Stimulated activated CD4-positive, alpha-beta T cell treated with anti-CD3 and anti-CD28 coated beads, Interleukin-2, amount 100 ng/mL, for 24 hours (primary cell): ENCODE results near the gene PEX7.
"Not testable (repeated sequence)": the region's sequence is repeated elsewhere in the genome, so short reads cannot be mapped to it uniquely, and the experiment has no call there.

Source experiments
- DNase-seq, 2 donors: peaks; one replicate each; pipeline ENCODE4 v3.0.0-alpha.2; 2020

PEX7 gene

DNA sequence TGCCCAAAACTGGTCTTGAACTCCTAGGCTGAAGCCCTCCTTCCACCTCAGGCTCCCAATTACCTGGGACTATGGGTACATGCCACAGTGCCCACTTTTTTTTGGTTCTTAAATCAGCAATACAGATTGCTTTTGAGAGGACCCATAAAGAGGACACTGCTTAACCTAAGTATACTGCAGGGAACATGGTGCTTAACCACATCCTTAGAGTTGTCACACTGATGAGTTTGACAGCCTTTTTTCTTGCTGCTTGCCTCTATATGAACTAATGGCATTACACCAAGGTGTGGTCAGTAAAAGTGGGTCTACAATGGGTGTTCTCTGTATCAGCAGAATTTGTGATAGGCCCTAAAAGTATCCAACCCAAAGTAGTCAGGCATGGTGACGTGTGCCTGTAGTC lies 92.6 kb downstream of the PEX7 start:
- no peak for DNase-seq

DNA sequence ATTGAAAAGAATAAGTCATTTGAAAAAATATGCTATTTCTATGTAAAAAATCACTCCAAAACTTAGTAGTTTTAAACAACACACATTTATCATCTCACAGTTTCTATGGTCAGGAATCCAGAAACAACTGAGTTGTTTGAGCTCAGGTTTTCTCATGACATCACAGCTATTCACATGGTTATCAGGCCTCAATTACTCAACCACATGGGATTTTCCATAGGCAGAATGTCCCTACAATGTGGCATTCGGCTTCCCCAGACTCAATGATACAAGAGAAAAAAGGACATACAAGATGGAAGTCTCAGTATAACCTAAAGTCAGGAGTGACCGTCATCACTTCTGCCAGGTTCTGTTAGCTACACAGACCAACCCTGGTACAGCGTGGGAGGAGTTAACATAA lies 96.3 kb downstream of the PEX7 start:
- no peak for DNase-seq

DNA sequence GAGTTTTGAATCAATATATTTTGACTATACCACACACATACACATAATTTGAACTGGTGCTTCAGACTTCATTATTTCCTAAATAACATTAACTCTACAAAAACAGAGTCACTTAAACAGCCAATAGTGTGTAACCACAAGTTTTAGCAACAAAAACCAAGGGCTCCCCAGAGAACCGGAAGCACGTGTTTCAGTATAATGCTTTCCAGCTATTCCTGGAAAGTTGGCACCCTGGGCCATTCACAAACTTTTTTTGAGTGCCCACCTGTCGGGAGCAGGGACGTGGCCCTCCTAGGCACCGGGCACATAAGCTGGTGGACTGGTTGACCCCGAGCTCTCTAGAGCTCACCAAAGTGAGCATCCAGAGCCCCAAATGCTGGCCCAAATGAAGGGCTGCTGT lies 97.8 kb downstream of the PEX7 start:
- DNase-seq, result no peak

DNA sequence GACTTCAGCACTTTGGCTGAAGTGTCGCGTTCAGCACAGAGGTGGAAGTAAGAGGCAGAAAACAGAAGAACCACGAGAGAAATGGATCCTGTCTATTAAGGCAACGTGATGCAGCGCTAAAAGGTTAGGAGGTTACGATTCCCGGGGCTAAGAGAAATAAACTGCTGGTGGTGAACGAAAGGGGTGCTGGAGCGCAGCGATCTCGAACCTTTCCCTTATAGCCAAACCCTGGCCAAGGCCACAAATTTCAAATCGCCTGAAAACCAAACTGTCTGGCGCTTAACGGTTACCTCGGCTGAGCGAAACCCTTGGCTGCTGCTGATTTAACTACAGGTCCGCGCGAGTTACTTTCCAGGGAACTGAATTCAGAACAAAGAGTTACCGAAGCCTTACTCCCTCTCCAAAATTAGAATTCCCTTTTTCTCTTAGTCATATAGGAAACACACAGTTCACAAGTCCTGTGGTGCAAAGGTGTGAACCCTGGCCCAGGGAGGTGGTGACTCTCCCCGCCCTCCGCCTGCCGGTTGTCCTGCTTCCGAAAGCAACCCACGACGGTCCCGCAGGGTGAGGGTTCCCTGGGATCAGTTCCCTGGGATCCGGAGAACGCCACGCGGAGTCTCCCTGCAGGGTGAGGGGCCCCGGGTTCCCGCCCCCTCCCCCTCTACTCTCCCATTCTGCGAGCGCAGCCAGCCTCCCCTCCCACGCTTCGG lies 98.4 kb downstream of the PEX7 start:
- peak in 1 of 2 donors; percentile 40 for DNase-seq

DNA sequence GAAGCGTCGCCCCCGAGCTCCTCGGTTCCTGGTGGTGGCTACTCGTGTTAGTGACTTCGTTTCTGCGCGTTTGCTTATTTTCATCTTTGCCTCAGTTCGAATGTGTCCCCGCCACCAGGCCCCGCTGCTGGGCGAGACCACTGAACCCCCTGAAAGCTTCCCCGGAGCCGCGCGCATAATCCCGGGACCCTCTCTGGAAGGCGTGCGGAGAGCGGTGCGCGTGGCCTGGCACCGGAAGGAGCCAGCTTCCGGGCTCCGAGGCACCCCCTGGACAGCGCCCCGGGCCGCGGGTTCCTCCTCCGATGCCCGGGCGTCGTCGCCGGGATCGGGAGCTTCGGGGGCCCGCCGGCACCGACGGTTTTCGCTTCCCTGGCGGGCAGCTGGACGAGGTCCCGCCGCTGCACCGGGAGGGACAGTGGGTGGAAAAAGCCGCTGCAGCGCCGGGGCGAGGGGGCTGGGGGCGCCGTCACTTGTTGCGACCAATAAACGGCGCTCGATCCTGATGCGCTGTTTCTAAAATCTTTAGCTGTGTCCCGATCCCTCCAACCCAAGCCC lies 99.1 kb downstream of the PEX7 start:
- peak in 1 of 2 donors; percentile 15 for DNase-seq

DNA sequence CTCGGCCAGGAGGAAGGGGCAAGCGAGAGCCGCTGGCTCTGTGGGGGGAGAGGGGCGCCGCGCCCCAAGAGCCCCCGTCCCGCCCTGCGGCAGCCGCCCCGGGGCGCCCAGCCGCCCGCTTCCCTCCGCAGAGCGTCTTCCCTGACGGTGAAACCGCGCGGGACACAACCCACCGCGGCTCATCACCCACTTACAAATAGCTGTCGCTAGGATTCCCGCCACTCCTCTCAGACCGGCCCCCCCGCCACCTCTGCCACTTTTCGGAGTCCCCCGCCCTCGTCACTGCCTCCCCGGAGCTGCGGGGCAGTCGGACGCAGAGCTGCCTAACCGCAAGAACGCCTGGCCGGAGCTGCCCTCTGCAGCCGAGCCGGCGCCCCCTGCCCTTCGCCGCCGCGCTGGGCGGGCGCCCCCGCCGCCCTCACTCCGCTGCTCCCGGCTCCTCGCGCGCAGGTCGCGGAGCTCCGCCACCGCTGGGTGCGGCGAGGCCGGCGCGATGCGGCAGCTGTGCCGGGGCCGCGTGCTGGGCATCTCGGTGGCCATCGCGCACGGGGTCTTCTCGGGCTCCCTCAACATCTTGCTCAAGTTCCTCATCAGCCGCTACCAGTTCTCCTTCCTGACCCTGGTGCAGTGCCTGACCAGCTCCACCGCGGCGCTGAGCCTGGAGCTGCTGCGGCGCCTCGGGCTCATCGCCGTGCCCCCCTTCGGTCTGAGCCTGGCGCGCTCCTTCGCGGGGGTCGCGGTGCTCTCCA lies 99.7 kb downstream of the PEX7 start, which contains the start of gene SLC35D3:
SLC35D3 (plus strand) TSS at position 366 of the 749 bp plus-strand sequence; CDS start at position 494, 128 bp downstream.
- DNase-seq, result peak in 1 of 2 donors; percentile 31

DNA sequence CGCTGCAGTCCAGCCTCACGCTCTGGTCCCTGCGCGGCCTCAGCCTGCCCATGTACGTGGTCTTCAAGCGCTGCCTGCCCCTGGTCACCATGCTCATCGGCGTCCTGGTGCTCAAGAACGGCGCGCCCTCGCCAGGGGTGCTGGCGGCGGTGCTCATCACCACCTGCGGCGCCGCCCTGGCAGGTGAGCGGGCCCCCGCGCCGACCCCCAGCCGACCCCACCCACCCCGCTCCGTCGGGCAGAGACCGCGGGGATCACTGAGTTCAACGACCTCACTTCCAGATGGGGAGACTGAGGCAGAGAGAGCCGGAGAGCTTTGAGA lies 100.3 kb downstream of the PEX7 start:
- DNase-seq, result peak in 1 of 2 donors; percentile 26

DNA sequence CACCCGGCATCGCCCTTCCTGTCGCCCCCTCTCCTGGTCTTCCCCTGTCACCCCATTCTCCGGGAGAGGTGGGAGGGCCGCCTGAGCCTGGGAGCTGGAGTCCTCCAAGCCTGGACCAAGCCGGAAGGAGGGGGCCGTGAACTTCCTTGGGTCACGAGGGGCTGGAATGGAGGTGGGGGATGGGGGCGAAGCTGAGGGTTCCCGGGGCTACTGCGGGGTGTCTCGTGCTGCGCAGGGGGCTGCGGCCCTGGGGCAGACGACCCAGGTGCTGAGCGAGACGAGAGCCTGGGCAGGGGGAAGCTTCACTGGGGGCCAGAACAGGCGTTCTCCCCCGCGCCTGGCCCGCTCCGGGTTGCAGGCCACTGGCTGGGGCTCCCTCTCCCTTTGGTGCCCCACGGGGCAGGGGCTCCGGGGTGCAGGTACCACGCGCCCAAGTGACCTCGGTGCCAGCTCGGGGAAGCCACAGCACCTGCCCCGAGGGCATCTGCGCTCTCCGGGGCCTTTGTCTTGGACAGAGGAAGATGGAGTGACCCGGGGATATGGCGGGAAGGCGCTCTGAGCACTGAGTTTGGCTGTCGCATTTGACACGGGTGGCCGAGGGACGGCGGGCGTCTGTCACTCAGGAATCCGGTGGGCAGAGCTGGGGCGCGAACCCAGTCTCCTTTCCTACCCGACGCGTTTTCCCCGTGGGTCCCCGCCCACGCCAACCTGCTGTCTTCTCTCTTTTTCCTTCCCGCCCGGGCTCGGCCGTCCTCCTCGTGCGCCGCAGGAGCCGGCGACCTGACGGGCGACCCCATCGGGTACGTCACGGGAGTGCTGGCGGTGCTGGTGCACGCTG lies 100.9 kb downstream of the PEX7 start:
- peak in 1 of 2 donors; percentile 35 for DNase-seq

DNA sequence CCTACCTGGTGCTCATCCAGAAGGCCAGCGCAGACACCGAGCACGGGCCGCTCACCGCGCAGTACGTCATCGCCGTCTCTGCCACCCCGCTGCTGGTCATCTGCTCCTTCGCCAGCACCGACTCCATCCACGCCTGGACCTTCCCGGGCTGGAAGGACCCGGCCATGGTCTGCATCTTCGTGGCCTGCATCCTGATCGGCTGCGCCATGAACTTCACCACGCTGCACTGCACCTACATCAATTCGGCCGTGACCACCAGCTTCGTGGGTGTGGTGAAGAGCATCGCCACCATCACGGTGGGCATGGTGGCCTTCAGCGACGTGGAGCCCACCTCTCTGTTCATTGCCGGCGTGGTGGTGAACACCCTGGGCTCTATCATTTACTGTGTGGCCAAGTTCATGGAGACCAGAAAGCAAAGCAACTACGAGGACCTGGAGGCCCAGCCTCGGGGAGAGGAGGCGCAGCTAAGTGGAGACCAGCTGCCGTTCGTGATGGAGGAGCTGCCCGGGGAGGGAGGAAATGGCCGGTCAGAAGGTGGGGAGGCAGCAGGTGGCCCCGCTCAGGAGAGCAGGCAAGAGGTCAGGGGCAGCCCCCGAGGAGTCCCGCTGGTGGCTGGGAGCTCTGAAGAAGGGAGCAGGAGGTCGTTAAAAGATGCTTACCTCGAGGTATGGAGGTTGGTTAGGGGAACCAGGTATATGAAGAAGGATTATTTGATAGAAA lies 101.7 kb downstream of the PEX7 start:
- DNase-seq, result no peak

DNA sequence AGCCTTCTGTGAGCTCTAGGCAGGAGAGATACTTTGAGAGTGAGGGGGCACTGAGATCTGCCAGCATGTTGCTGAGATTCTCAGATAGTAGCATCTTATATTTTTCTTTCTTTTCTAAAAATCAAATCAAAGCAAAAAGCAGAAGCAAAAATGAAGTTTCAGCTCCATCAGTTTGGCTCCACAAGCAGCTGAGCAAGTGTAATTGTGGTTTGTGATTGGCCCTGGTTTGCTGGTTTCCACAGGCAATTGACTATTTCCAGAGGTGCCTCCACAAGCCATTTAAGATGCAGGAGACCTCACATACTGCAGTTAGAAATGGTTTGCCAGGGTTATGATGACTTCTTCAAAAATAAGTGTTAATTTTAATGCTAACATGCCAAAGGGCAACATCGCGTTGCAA lies 104.0 kb downstream of the PEX7 start:
- no peak for DNase-seq

DNA sequence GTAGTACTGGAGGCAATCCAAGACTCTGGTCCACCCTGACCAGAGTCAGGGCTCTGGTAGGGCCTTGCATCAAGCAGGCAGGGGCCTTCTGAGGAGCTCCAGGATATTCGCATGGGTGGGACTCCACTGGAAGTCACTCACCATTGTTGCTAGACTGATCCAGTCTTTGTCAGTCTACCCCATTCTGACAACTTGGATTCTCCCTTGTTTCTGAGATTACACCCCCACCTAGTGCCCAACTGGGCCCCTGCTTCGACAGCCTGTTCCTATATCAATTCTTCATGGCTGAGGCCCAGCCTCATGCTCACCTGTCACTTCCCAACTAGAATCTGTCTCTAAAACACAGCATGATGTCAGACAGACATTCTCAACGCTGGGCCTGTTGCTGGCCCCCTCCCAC lies 104.9 kb downstream of the PEX7 start:
- peak in 1 of 2 donors; percentile 10 for DNase-seq

DNA sequence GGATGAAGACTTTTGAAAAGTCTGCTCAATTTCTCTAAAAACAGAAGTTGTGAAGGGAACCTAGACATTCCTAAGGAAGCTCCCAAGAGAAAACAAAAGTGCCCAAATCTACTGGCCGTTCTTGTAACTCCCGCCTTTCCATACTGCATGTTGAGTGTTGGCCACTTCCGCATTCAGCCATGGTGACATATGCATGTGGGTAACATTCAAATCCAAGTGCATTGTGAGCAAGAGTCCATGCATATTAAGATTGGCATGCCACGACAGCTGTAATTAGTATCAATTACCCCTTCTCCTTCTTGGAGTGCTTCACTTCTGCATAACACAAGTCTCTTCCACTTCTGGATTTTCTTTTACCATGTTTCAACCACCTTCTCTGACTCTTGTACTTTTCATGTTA lies 108.1 kb downstream of the PEX7 start:
- DNase-seq, result no peak

DNA sequence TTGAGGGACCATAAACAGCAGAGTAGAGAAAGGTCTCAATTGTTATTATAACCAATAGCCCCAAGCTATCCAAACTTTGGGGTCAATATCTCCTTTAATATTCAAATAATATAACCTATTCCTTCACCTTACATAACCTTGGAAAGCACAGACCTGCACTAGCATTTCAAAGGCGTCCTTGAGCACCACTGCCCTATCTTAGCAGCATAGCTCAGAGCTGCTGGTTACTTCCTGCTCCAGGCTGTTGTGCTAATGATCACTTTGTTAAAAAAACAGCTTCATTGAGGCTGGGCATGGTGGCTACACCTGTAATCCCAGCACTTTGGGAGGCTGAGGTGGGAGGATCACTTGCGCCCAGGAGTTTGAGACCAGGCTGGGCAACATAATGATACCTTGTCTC lies 110.2 kb downstream of the PEX7 start:
- DNase-seq, result no peak

DNA sequence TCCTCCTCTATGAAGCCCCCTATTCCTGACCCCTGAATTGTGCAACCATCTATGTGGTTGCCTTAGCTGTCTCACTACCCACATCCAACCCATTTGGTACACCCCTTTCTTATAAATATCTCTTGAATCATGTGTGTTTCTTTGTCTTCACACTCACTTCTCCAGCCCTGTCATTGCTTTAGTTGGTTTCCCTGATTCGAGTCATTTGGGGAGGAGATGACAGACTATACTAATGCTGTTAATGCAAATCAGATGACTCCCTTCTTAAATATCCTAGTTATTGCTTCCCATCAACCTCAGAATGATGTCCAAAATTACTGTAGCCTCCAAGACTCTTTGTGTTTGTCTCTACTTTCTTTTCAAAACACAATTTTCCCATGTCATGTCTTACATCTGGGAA lies 122.7 kb downstream of the PEX7 start:
- DNase-seq, result no peak

DNA sequence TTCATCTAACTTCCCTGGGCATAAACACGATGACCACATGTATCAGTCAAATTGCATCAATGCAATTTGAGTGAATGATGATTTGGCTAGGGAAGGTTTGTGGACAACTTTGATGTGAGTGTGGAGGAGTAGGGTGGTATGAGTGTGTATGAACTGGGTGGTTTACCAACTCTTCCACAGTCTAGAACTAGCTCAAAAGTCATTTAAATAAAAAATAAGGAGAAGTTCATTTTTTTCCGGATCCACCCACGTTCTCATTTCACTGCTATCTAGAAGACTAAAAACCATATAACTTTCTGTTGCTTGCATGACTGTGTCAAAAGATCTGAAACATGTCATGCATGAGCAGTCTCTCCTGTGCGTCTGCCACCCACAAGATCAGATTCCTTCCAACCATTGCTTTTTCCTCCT lies 123.3 kb downstream of the PEX7 start:
- DNase-seq, result no peak

DNA sequence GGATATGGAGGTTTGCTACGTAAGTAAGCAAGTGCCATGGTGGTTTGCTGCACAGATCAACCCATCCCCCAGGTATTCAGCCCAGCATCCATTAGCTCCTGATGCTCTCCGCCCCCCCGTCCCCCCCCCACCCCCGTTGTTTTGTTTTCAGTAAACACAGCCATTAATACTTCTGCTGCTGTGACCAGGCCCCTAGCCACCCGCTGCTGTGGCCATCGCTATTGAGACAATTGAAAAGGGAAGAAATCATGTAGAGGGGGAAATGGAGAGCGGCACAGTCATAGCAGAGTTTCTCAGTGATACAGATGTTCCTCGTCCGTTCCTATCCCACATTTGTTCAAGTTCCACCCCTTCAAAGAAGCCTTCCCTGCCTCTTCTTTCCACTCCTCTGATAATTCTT lies 124.6 kb downstream of the PEX7 start:
- no peak for DNase-seq

DNA sequence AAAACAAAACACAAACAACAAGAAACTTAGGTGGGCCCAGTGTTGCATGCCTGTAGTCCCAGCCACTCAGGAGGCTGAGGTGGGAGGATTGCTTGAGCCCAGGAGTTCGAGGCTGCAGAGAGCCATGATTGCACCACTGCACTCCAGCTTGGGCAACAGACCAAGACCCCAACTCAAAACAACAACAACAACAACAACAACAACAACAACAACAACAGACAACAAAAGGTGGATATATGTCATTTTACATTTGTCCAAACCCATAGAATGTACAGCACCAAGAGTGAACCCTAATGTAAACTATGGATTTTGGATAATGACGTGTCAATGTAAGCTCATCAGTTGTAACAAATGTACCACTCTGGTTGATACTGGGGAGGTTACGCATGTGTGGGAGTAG lies 127.6 kb downstream of the PEX7 start:
- not testable (repeated sequence) for DNase-seq

DNA sequence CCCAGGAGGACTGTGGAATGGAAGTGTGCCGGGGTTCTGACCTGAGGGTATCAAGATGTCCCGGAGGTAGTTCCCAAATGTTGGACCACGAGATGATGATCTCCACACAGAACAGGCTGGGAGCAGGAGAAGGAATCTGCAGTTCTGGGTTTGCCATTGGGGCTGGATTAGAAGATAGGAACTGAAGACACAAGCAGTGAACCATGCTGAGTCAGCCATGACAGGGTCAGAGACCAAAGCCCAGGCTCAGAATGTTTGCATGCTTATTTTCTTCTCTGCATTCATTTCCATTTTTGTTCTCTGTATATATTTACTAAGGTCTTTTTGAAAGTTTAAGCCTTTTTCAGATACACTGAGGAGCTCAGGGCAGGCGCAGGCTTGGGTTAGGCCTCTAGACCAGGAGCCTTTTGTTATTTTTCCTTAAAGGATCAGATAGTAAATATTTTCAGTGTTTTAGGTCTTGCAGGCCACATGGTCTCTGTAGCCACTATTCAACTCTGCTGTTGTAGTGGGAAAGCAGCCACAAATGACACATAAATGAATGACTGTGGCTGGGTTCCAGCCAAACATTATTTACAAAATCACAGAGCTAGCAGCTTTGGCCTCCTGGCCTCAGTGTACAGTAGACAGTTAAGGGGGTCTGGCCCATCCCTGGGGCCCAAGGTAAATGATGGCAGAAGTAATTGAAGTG lies 128.2 kb downstream of the PEX7 start:
- DNase-seq, result no peak

DNA sequence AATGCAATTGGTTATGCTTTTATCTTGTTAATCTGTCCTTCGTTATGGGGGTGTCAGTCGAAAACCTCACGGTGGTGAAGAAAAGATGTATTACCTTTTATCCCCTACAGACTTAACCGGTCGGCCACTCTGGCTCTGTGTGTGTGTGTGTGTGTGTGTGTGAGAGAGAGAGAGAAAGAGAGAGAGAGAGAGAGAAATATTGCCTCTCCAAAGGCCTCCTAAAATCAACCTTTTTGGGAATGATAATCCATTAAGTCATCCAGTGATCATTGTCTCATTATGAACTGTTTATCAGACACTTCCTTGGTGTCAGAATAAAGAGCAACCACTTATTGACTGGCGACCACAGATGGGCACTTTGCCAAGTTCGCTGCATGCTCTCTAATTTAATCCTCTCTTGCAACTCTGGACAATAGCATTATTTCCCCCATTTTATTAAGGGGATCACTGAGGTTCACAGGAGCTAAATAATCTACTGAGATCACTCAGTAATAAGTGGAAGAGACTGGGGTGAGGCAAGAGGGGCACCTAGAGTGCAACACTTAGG lies 130.4 kb downstream of the PEX7 start:
- DNase-seq, result no peak

DNA sequence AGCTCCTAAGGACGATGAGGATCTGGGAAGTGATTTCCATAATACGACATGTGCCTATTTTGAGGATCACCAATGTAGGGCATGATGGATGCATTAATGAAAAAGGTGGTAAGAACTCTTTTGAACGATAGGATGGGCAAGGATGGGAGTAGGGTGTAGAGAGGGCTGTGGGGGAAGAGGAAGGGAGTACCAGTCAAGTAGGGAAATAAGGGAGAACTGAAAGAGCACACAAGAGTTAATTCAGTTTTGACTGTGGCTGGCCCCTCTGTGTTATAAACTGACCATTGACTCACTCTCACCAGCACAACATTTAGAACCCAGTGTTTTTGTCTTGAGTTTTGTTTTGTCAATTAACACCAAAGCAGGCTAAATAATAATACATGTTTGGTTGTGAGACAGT lies 132.7 kb downstream of the PEX7 start:
- DNase-seq, result no peak
